OCI-LY3 (cell line): ENCODE results near the gene THRB.

Source experiments
- EZH2phosphoT487 ChIP-seq: fragments of 200-600 bp; shearing (Covaris generic); IDR thresholded peaks from 2 replicates; pipeline ENCODE4 v1.6.1; 2018; ENCODE audit warnings: antibody characterized with exemption, mixed run types, low read depth
- TF ChIP-seq, protein P1 (sequence below): fragments of 200-600, 300-600 bp; sonication (generic); IDR thresholded peaks from 2 replicates; pipeline ENCODE4 v1.5.1; 2014; ENCODE audit warnings: antibody characterized with exemption, low read length, low read depth

DNA sequence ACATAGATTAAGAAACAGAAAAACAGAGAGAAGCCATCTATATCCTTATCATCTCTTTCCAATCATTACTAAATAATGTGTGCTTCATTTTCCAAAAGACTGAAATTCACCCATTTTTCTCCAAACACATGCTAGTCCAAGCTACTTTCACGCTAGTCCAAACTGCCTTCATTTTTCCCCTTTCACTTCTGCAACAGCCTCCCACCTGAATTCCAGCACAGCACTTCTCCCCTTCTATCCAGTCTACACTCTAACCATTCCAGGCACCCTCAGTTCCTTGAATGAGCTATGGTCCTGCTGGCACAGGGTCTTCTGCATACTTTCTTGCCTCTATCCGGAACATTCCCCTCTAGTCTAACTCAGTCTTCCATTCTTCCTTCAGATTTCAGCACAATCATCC, 112.0 kb downstream of the THRB start:
- TF ChIP-seq, protein P1, sequence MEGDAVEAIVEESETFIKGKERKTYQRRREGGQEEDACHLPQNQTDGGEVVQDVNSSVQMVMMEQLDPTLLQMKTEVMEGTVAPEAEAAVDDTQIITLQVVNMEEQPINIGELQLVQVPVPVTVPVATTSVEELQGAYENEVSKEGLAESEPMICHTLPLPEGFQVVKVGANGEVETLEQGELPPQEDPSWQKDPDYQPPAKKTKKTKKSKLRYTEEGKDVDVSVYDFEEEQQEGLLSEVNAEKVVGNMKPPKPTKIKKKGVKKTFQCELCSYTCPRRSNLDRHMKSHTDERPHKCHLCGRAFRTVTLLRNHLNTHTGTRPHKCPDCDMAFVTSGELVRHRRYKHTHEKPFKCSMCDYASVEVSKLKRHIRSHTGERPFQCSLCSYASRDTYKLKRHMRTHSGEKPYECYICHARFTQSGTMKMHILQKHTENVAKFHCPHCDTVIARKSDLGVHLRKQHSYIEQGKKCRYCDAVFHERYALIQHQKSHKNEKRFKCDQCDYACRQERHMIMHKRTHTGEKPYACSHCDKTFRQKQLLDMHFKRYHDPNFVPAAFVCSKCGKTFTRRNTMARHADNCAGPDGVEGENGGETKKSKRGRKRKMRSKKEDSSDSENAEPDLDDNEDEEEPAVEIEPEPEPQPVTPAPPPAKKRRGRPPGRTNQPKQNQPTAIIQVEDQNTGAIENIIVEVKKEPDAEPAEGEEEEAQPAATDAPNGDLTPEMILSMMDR = no peak
- no peak for TF ChIP-seq EZH2phosphoT487
